Lower leg skin (tissue), 3 donors: Measurements from ENCODE around the gene ABHD18.

ENCODE experiments used
- CTCF ChIP-seq, 3 donors: fragments of 450-650 bp; IDR thresholded peaks; one replicate each; pipeline ENCODE4 v1.5.1; 2016; ENCODE audit warnings: antibody characterized with exemption in 3 of 3, mild to moderate bottlenecking in 3 of 3, moderate library complexity in 2 of 3
- POLR2A ChIP-seq, 2 donors: fragments of 450-650 bp; IDR thresholded peaks; one replicate each; pipeline ENCODE4 v1.6.1; 2016 to 2017; ENCODE audit warnings: antibody characterized with exemption in 2 of 2, mild to moderate bottlenecking in 1 of 2, moderate library complexity in 1 of 2

- TF ChIP-seq CTCF (IDR thresholded peaks at IDR 0.05) (no peak), POLR2A (IDR thresholded peaks at IDR 0.05) (no peak)
Observed at GRCh38 chr4:128039568-128039967, 74.4 kb downstream of the ABHD18 start.
